CD4-positive, alpha-beta T cell treated with Interleukin-2 at 100 ng/mL for 4 hours (primary cell): ENCODE measurements around the gene MAPK13.
"Not testable (repeated sequence)": the region's sequence is repeated elsewhere in the genome, so short reads cannot be mapped to it uniquely, and the experiment has no call there.

Experiments used
- DNase-seq: peaks from one replicate; pipeline ENCODE4 v3.0.0-alpha.2; 2020; ENCODE audit warnings: low spot score

The MAPK13 gene

GRCh38 chr6:36129941-36130666 is at the start of gene MAPK13:
Gene MAPK13, plus strand, starts transcription at chr6:36130513. Its CDS starts 70 bp downstream, at chr6:36130583.
- DNase-seq = no peak

- DNase-seq = no peak
Observed at GRCh38 chr6:36082318-36082717, 48.0 kb upstream of the MAPK13 start.

DNA sequence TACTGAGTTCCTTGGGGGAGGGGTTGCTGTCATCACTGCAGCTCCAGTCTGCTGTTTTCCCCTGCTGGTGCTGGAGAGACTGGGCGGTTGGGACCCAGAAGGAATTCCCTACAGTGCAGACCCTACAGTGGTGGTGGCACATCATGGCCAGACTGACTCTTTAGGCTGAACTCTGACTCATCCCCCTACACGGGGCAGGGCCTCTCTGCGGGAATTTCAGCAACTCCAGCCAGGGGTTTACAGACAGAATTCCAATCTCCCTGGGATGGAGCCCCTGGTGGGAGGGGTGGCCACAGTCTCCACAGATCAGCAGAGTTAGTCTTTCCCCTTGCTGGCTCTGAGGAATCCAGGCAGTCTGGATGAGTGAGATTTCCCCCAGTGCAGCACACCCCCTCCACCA is 46.9 kb upstream of the MAPK13 start:
- no peak for DNase-seq

- DNase-seq = not testable (repeated sequence)
Observed at GRCh38 chr6:36088204-36088603, 42.1 kb upstream of the MAPK13 start.

- DNase-seq = no peak
Observed at GRCh38 chr6:36089048-36089447, 41.3 kb upstream of the MAPK13 start.

- no peak for DNase-seq
Observed at GRCh38 chr6:36094238-36094637, 36.1 kb upstream of the MAPK13 start.

DNA sequence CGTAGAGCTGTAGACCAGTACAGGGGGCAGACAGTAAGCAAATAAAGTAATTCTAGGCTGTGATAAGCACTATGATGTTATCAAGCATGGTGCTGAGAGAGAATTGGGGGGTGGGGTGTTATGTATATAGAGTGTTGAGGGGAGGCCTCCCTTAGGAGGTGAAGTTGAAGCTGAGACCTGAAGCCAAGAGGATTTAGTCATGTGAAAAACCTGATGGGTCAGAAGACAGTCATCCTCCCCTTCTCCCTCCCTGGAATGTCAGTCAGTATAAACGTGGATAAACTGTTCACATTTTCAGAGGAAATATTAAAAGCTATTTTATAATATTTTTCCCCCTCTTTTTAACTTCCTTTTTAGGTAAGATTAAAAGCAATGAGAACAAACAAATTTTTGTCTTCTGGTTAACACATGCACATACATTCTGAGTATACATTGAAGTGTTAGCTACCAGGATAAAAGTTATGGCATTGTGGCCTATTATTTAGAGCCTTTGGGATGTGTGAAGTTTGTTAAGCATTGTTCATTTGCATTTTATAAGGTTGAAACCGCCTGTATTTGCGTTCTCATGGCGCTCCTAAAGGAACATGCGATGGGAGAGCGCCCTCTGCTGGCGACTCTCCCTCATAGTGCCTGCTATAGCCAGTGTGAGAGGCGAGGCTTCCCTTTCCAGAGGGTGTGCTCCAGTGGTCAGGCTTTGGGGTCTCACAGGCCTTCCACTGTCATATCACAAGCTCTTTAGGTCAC is 35.4 kb upstream of the MAPK13 start:
- DNase-seq = peak; percentile 81

DNA sequence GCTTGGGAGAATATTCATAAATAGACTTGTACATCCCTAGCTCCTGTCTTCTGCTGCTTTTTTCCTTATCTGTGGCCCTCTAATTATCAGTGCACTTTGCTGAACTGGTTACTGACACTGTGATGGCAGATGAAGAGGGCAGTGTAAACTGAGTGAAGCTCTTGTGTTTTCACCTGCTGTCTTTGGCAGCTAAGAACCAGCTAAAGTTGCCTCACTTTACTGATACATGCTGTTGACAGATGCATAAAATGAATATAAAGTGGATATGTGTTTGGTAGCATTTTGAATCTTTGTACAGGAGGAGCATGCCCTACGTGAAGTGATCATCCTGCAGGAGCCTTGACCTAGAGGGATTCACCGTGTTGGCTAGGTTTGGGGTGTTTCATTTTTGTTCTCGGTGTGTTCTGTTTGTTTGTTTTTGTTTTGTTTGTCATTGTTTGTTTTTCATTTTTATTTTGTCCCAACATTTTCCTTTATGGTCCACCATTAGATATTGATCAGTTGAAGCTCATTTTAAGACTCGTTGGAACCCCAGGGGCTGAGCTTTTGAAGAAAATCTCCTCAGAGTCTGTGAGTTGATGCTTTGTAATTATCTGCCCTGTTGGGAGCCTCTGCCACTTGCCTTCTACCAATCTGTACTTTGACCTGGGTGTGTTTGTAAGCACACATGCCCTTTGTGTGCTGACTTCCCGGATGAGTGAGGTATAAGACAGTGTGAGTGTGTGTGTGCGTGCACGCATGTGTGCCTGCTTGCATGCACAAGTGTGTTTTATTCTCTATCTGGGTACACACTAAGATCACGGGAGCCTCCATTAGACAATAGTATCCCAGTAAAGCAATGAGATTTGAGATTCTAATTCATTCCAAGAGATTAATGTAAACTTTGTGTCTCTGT is 34.6 kb upstream of the MAPK13 start:
- no peak for DNase-seq

GRCh38 chr6:36098253-36098919 is 31.9 kb upstream of the MAPK13 start:
- no peak for DNase-seq

GRCh38 chr6:36098920-36099647 is 31.2 kb upstream of the MAPK13 start:
- DNase-seq = peak; percentile 21

GRCh38 chr6:36099869-36100483 is 30.3 kb upstream of the MAPK13 start:
- DNase-seq = peak; percentile 66

DNA sequence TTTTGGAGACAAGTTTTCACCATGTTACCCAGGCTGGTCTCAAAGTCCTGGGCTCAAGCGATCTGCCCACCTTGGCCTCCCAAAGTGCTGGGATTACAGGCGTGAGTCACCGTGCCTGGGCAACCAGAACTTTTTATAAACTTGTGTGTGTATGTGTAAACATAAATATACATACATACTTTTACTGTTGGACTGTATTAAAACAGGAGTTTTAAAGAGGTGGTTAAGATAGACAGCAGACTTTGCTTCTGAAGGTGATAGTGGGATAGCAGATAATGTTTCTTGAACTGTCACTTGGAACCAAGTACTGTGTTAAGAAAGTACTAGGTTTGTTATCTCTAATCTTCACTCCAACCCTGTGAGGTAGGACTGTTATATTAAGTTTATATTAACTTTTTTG is 28.6 kb upstream of the MAPK13 start:
- DNase-seq = no peak

DNA sequence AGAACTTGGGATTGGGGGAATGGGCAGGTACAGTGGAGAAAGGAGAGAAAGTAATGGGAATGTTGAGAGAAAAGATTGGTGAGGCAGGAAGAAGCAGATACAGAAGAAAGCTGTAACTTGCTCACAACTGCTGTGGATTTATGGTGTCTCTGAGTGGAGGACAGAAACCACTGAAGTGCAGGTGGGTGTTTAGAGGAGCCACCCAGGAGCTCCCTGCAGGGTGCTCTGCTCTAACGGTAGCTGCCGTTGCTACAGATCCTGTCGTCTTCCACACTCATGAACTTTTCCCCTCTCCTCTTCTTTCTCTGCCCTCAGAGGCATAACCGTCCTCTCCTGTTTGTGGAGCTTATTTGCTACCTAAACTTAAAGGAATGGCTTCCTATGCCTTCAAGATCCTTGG is 27.5 kb upstream of the MAPK13 start:
- DNase-seq = no peak

DNA sequence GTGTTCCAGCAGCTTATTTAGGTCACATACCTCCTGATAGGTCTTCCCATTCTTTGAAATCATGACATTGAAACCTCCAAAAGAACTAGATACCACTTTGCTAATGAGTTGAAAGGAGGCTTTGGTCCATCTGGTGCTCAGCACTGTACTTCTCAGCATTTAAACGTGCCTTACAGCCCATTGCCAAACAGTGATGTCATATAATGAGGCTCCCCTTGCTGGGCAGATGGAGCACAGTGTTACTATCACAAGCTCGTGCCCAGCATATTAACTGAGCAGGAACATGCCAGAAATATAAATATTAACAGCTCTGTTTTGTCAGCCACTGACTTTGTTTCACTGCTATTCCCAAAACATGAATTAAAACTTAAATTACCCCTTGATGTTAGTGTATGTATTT is 25.5 kb upstream of the MAPK13 start:
- DNase-seq = no peak

DNA sequence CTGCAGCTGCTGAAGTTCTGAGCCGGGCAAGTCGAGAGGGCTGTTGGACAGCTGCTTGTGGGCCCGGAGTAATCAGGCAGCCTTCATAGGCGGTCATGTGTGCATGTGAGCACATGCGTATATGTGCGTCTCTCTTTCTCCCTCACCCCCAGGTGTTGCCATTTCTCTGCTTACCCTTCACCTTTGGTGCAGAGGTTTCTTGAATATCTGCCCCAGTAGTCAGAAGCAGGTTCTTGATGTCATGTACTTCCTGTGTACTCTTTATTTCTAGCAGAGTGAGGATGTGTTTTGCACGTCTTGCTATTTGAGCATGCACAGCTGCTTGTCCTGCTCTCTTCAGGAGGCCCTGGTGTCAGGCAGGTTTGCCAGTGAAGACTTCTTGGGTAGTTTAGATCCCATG is 21.2 kb upstream of the MAPK13 start:
- peak; percentile 45 for DNase-seq

- no peak for DNase-seq
Observed at GRCh38 chr6:36110050-36110449, 20.3 kb upstream of the MAPK13 start.

- no peak for DNase-seq
Observed at GRCh38 chr6:36110863-36111262, 19.4 kb upstream of the MAPK13 start.

- no peak for DNase-seq
Observed at GRCh38 chr6:36111526-36111925, 18.8 kb upstream of the MAPK13 start.

DNA sequence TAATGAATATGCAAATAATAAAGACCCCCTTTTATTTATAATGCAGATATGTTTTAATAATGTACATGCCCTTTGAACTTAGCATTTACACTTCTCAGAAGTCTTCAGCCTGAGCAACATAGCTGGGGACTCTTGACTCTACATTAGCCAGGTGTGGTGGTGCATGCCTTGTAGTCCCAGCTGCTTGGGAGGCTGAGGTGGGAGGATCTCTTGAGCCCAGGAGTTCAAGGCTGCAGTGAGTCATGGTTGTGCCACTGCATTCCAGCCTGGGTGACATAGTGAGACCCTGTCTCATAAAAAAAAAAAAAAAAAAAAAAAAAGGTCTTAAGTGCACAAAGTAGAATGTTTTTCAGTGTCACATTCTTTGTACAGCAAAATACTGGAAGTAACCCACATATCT is 17.3 kb upstream of the MAPK13 start:
- DNase-seq = no peak

GRCh38 chr6:36113703-36114102 is 16.6 kb upstream of the MAPK13 start:
- no peak for DNase-seq
